Activated CD4-positive, alpha-beta T cell treated with anti-CD3 and anti-CD28 coated beads for 24 hours (primary cell): Measurements from ENCODE around the gene TBKBP1.
A peak's percentile ranks its signal among the peaks of the same experiment; 100 is the strongest.
"Not testable (repeated sequence)": the region's sequence is repeated elsewhere in the genome, so short reads cannot be mapped to it uniquely, and the experiment has no call there.

Experiments
- DNase-seq, 2 donors: peaks; one replicate each; pipeline ENCODE4 v3.0.0-alpha.2; 2020; ENCODE audit warnings: low read depth in 2 of 2

Gene TBKBP1

DNA sequence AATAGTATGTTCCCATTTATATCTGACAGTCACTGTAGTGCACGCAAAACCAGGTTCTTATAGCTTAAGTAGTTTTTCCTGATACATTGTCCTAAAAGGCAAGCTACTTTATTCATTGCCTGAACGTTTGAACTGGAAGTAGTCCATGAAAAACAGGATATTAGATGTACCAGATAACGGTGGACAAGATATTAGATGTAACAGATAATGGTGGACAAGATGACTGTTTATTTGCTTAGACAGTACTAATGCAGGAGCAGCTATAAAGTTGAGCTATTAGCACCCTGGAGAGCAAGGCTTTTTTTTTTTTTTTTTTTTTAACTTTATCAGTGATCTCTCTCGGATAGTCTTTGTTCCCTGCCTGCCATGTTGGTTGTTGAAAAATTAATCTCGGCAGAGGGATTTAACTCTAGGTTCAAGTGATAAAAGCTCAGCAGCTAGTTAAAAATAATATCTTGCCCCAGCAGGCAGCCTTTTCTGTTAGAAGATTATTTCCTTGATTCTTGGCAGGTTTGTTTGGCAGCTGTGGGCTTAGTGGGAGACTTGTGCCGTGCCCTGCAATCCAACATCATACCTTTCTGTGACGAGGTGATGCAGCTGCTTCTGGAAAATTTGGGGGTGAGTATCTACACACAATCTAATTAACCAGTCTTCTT, 17.3 kb upstream of the TBKBP1 start:
- no peak for DNase-seq

DNA sequence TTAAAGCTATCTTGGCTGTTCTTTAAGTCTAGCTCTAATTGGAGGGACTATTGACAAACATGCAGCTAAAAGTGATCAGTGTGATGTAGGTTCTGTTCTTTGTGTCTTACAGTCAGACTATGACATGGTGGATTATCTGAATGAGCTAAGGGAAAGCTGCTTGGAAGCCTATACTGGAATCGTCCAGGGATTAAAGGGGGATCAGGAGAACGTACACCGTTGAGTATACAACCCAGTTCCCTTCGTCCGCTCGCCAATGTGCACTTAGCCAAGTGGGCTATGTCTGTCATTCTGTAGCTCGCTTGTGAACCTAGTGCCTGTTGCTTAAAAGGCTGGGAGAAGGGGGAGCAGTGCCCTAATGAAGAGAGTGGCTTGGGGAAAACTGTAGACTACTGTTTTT, 15.8 kb upstream of the TBKBP1 start:
- no peak for DNase-seq

DNA sequence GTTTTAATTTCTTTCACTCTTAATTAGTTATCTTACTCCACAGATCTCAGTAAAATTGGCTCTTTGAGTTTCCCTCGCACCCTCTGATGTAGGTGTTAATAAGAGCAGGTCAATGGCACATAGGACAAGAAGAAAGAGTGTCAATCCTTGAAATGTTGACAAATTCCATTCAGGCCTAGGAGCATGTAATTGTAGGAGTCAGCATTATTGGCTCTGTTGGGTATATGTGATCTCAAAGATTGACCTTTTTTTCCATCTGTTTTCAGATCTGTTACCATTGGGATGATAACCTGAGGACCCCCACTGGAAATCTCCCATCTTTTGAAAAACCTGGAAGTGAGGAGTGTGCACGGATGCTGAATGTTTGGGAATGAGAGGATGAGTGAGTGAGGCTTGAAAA, 11.8 kb upstream of the TBKBP1 start:
- DNase-seq, result no peak

DNA sequence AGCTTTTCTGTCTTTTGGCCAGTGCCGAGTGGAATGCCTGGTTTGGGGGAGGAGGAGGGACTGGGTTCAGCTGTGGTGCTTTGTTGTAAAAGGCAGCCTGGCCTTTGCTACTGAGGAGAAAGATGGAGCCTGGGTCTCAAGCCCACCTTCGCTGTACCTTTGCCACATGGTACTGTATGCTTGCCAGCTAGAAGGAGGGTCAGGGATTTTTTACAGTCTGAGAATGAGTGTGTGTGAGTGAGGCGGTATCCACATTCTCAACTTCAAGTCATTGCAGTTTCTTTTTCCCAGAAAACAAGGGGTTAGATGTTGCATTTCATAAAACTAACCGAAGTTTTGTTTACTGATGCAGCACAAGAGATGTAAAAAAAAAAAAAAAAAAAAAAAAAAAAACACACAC, 11.2 kb upstream of the TBKBP1 start:
- DNase-seq, result not testable (repeated sequence)

DNA sequence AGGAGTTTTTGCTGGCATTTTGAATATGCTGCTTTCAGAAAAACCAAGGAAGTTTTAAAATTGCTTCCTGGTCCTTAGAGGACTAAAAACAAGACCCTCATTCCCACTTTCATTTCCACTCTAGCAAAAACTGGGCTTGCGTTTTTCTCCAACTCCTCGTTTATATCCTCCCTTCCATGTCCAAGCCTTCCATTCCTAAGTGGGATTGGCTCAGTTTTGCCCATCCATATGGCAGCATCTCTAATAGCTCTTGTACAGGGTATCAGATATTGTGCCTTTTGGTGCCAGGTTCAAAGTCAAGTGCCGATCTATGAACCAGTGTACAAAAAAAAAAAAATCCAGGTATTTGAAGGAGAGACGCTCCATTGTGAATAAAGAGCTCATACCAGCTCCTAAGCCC, 9.9 kb upstream of the TBKBP1 start:
- DNase-seq, result no peak

DNA sequence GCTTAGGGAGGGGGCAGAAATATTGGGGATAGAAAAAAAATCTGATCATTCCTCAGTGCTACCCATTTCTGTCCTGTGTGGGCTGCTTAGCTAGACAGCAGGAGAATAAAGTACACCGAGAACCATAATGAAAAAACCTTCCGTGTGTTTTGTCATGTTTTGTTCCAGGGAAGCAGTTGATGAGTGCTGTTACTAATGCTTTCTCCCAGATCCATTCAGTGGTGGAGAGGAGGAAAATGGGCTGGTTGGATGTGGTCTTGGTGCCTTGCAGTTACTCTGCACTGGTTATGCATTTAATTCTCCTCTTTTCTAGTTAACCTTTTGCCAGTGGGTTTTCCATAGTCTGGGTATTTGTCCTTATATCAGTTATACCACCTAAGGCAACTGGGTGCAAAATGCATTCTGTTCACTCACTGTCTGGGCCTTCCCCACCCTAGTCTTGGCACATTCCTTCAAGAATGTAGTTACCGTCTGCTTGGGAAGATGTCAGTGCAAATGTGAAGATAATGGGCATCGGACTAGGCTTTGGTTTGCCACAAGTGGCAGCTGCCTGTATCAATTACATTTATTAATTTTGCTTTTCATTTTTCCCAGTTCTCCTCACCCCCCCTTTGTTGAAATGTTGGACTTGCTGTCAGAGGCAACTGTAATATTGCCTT, 9.3 kb upstream of the TBKBP1 start:
- no peak for DNase-seq

DNA sequence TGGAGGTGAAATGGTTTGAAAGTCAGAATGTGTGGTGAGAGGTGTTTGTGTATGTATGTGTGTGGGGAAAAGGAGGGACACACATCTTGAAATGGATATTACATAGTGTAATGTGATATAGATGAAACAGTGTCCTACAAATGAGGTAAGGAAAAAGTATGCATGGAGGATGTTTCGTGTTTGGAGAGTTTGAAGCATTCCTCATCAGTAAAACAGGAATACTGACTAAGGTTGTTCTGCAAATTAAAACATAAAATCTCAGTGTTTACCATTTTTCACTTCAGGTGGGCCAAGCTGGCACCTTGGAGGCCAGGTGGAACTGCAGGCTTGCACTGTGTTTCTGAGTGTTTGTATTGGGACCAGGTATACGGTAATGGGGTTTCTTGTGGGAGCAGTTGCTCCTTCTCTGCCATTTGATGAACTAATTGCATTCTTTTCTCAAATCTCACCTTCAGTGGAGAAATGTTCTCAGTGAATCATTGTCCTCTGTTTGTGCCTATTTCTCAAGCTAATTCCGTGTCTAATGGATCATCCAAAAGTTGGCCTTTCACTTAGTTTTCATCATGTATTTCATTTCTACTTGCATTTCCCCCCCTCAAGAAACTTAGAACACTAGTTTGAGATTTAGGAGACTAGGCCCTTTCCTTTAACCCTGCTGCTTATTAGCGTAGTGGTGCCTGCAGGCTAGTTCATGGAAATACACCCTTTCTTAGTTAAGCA, 8.2 kb upstream of the TBKBP1 start:
- no peak for DNase-seq

DNA sequence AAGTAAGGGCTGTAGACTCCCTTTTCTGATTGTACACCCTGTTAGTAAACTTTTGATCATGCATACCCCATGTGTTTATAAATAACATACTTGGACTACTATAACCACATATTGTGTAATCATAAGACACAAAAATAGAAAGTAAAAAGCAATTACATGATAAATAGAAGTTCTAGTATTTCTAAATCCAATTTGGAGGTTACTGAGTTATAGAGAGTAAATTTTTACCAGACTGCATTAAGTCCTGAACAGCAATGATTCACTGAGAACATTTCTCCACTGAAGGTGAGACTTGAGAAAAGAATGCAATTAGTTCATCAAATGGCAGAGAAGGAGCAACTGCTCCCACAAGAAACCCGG, 7.7 kb upstream of the TBKBP1 start:
- no peak for DNase-seq

DNA sequence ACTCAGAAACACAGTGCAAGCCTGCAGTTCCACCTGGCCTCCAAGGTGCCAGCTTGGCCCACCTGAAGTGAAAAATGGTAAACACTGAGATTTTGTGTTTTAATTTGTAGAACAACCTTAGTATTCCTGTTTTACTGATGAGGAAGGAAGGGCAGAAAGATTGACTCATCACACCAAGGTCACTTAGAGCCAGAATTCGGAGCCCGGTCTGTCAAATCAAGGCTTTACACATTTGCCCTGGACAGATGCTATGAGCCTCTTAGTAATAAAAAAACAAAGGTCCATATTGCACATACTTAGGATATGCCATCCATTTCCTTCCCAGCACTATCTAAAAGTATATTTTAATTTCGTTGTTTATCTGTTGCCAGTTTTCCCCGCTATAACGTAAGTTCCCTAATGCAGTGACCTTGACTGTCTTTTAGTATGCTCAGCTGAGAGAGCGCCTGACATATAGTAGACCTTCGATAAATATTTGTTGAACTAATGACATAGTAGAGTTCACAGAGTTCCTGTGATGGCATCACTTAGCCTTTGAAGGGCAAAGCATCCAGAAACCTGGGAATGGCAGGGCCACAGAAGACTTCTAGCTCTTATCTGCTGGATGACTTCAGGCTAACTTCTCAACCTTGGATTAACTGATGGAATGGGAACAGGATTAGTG, 7.2 kb upstream of the TBKBP1 start:
- DNase-seq, result no peak

DNA sequence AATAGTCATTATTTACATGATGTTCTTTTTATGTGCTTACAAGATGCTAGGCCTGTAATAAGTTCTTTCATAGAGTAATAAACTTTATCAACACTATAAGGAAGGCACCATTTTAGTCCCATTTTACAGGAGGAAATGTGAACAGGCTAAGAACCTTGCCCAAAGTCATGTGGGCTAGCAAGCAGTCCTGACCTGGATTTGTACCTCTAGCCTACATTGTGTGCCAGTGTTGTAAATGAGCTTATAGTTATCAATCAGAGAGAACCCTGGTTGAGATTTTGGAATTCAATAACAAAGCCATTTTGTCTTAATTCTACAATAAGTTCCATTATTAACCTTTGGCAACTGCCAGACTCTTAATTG, 6.7 kb upstream of the TBKBP1 start:
- no peak for DNase-seq

DNA sequence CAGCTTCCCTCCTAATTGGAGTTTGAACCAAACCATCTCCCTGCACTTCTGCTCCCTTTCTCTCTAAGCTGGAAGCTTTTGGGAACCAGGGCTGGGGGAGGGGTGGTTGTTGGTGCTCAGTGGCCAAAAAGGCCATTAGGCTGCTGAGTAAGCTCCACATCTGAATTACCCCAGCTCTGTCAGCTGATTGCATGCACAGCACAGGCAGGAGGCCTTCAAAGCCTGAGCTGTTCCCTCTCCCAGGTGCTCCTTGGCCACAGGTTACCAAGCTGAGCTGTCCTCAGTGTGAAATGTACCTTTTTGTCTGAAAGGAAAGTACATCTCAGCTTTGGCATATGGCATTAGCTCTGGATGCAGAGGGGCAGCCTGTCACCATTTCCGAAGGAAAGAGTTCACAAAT, 6.2 kb upstream of the TBKBP1 start:
- DNase-seq, result no peak

DNA sequence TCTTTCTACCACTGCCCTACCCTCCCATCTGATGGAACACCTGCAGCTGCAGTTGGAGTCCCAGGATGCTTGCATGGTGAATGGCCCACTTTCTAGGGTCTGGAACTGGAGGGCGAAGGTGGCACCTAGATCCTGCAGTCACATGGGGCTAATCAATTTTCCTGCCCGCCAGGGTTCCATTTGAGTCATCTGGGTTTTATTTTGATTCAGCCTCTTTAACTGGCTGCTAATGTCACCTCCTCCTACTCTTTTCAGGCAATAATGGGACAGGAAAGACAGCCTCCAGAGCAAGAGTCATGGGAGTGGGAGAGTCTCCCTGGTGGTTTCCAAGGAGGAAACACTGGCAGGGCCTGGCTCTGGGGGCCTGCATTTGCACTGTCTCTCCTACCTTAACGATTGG, 3.8 kb upstream of the TBKBP1 start:
- DNase-seq, result no peak

DNA sequence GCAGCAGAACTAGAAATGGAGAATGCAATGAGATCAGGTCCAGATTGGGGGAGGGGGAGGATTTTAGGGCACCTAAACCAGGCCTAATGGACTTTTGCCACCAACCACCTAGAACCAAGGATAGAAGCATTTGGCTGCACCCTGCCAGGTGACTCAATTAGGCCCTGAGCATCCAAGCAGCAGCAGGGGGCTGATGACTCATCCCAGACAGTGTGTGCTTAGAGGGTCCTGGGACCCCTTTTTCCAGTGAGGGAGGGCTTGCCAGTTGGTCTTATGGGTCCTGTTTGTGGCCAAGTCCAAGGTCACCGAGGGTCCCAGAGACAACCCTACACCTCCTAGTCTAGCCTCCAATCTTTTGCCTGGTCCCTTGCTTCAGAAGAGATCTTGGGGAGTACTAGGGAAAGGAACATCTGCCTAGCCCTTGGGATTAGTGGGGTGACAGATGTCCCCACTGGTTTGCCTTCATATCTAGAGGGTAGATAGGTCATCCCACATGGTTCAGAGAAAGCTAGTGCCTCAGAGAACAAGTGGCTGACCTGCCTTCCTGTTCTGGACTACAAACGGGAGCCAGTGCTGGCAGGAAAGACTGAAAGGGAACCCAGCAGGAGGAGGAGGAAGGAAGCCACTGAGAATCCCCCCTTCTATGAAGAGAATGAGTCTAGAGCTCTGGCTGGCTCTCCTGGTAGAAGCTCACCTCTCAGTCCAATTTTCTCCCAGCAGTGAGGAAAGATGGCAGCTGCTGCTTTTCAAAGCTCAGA, 1.6 kb upstream of the TBKBP1 start:
- no peak for DNase-seq

DNA sequence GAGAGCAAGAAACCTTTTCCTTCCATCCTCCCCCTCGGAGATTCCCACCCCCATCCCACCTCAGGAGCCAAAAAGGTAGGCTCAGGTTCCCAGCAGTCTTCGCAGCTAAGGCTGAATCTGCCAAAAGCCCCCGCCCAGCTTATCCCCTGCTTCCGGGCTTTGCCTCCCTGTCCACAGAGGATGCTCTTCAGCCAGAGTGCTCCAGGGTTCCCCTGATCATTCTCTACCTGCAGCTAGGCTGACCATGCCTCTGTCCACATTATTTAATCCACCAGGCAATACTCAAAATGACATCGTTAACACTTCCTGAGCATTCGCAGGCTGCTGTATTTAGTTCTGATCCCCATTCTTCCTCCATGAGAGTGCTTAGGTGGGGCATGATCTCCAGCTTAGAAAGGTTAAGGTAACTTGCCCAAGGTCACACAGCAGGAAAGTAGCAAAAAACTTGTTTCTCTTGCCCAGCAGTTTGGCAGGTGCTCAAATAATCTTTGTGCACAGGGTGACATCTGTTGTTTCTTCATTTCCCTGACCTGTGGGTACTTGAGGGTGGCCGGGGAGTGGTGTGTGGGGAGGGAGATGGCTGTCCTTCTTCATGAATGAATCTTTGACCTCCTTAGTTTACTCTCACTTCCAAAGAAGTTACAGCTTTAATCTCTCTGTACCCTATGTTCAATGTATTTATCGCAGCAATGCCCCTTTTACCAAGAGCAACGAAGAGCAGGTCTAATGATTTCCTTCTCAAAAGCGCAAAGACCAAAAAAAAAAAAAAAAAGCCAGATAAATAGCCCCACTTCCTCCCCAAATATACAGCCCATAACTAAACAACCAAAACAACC, 848 bp upstream of the TBKBP1 start:
- DNase-seq, result no peak

DNA sequence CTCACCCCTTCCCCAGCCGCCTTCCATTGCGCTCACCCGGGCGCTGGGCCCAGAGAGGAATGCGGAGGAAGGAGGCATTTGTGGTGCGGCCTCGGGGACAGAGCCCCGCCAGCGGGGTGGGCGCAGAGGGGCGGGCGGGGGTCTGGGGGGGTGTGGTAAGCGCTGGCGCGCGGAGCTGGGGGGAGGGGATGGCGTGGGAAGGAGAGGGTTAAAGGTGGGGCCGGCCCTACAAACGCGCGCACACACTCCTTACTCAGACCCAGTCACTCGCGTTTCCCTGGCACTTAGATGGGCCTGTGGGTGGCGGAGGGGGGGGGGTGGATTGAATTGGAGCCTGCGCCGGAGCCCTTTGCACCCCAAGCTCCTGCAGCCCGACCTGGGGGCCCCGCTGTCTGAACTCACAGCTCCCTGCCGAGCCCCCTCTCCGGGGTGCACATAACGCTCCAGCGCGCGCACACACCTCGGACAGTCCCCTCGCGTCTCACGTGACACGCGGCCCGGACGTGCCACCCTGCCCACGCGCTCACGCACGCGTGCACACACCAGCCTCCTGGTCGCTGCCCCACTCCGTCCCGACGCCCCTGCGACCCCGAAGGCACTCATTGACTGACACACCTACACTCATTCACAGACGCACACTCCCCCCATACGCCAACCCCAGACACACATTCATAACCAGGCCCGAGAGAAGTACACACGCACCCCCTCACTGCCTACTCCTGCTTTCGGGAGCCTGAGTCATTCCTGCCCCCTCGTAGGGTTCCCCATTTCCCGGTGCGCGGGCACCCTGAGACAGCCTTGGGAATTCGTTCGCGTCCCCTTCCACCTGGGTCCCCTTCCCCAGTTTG, 844 bp downstream of the TBKBP1 start:
- DNase-seq, result peak; percentile 46 to 53

DNA sequence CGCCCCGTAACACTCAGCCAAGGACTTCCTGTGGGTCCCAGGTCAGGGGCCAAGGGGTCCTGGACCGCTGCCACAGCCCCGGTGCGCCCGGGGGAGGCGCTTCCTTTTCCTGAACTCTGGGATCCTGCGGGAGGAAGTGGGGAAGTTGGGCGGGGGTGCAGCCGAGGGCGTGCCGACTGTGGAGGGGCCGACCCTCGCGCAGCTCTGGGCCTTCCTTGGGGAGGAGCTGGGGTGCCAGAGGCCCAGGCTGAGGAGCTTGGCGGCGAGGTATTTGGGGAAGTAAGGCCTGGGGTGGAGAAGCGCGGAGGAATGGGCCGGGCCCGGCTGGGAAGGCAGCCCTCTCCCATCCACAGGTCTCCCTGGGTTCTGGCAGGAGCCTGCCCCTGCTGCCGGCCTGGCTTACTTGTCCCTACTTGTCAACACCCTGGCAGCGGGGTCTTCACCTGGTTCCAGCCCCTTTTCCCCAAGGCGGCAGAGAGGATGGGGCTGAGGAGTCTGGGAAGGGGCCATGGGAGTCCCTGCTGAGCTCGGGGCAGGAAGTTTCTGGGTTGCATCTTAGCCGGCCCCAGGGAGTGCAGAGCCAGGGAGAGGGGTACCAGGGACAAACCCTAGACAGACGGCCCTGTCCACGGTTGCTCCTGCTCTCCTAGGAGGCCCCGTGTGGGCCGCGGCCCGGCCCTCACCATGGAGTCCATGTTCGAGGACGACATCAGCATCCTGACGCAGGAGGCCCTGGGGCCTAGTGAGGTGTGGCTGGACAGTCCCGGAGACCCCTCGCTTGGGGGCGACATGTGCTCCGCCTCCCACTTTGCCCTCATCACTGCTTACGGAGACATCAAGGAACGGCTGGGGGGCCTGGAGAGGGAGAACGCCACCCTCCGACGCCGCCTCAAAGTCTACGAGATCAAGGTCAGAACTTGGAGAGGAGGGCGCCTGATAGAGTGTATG, 1.7 kb downstream of the TBKBP1 start:
- DNase-seq, result no peak

DNA sequence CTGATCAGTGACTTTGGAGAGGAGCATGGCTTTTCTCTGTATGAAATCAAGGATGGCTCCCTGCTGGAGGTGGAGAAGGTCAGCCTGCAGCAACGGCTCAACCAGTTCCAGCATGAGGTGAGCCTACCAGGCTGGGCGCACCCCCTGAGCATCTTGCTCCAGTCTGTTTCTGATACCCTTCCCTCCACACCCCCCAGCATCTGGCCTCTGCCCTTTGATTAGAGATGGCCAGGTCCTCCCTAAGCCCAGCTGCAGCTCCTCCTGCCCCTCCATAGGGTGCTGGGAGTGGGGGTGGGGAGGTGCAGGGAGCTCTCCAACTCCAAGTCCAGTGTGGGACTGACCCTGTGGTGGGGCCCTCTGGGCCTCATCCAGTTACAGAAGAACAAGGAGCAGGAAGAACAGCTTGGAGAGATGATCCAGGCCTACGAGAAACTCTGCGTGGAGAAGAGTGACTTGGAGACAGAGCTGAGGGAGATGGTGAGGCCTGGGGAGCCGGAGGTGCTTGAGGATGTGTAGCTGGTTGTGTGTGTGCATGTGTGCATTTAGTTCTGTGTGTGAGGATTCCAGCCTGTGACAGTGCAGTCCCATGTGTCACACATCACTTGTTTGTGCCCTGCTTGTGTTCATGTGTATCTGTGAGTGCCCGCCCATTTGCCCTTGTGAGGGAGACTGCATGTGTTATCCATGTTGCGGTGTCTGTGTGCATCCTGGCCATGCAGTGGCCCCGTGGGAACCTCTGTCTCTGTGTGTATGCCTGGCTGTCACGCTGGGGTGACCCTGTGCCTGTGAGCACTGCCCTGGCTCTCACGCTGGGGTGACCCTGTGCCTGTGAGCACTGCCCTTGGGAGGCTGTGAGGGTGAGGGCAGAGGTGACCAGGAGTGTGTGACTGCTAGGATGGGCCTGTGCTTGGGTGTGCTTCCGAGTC, 3.0 kb downstream of the TBKBP1 start:
- no peak for DNase-seq
